DMS79 treated with DMSO at 0.1 percent for 48 hours (cell line): Measurements from ENCODE around the gene ANKRD27.
"Not testable (repeated sequence)": the region's sequence is repeated elsewhere in the genome, so short reads cannot be mapped to it uniquely, and the experiment has no call there.

Experiments used
- DNase-seq: peaks from one replicate; lab custom pipeline; 2025; lab: John Stamatoyannopoulos, UW

Gene ANKRD27

GRCh38 chr19:32652331-32652730, 22.6 kb downstream of the ANKRD27 start:
- DNase-seq = not testable (repeated sequence)

- DNase-seq = no peak
These were observed 23.2 kb downstream of the ANKRD27 start for GRCh38 chr19:32651729-32652140.

- no peak for DNase-seq
These were observed 24.3 kb downstream of the ANKRD27 start for GRCh38 chr19:32650671-32651070.

GRCh38 chr19:32649751-32650150, 25.2 kb downstream of the ANKRD27 start:
- DNase-seq = no peak

GRCh38 chr19:32647361-32647760, 27.6 kb downstream of the ANKRD27 start:
- no peak for DNase-seq

- DNase-seq = no peak
These were observed 28.4 kb downstream of the ANKRD27 start for GRCh38 chr19:32646556-32646955.

GRCh38 chr19:32642771-32643170, 32.2 kb downstream of the ANKRD27 start:
- no peak for DNase-seq

- no peak for DNase-seq
These were observed 36.4 kb downstream of the ANKRD27 start for GRCh38 chr19:32638625-32639024.

GRCh38 chr19:32637480-32637879, 37.5 kb downstream of the ANKRD27 start:
- DNase-seq = no peak

- DNase-seq = no peak
These were observed 43.6 kb downstream of the ANKRD27 start for GRCh38 chr19:32631381-32631780.

GRCh38 chr19:32630338-32630737, 44.6 kb downstream of the ANKRD27 start:
- DNase-seq = no peak

- no peak for DNase-seq
These were observed 47.2 kb downstream of the ANKRD27 start for GRCh38 chr19:32627714-32628270.

- no peak for DNase-seq
These were observed 48.0 kb downstream of the ANKRD27 start for GRCh38 chr19:32626969-32627368.

GRCh38 chr19:32624410-32624809, 50.6 kb downstream of the ANKRD27 start:
- DNase-seq = no peak

GRCh38 chr19:32622002-32622401, 53.0 kb downstream of the ANKRD27 start:
- DNase-seq = no peak

- no peak for DNase-seq
These were observed 55.8 kb downstream of the ANKRD27 start for GRCh38 chr19:32619051-32619685.

GRCh38 chr19:32615569-32615968, 59.4 kb downstream of the ANKRD27 start:
- DNase-seq = no peak

- DNase-seq = no peak
These were observed 60.1 kb downstream of the ANKRD27 start for GRCh38 chr19:32614916-32615315.

- no peak for DNase-seq
These were observed 62.0 kb downstream of the ANKRD27 start for GRCh38 chr19:32613008-32613407.

- DNase-seq = no peak
These were observed 63.8 kb downstream of the ANKRD27 start for GRCh38 chr19:32611161-32611560.

- DNase-seq = no peak
These were observed 67.5 kb downstream of the ANKRD27 start for GRCh38 chr19:32607479-32607878.

GRCh38 chr19:32606289-32606688, 68.7 kb downstream of the ANKRD27 start:
- DNase-seq = no peak

GRCh38 chr19:32605544-32605943, 69.4 kb downstream of the ANKRD27 start:
- no peak for DNase-seq

- DNase-seq = no peak
These were observed 71.0 kb downstream of the ANKRD27 start for GRCh38 chr19:32603961-32604360.
